ENCODE measurements around the gene KCNG4. TPM values are rescaled to one million over a fixed set of nuclear protein-coding genes. Genes with fewer than 3 reads are reported as not detected.

KCNG4 gene
- total RNA-seq, 1 experiment from 2014 or later: not detected

DNA sequence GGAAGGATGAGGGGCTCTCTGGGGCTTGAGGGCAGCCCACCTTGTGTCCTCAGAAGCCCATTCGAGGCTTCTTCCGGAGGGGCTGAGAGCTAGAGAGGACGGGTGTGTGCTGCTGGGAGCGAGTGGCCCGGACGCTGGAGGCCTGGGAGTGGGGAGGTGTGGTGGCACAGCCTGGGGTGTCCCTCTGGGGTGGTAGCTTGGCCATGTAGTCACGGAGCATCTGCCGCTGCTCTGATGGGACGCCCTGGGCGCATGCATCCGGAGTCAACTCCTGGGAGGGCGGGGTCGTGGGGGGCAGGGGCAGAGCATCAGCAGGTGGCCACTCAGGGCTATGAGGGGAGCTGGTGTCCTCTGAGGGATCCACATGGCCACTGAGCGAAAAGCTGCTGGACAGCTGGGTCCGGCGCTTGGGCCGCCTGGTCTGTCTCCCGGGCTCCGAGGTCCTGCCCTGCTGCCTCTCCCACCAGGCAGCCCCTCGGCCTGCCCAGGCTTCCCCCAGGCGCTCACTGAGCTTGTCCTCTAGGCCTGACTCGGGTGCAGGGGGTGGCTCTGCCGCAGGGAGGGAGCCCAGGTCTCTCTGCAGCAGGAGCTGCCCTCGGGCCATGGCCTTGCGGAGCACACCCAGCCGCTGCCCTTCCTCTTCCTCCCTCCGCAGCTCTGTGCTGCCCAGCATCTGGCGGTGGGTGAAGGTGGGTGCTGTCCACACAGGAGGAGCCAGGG is 60.8 kb downstream of the KCNG4 start:
- Histone ChIP-seq H4K8ac (replicated peaks; ENCODE audit: insufficient read length, low read depth, low read length) (no peak overlapping the region), H2BK15ac (ENCODE audit: low read depth, low read length) (no peak overlapping the region), H4K5ac (ENCODE audit: insufficient read length, low read depth, low read length) (no peak overlapping the region), H2BK20ac (ENCODE audit: low read depth, low read length, poor library complexity, severe bottlenecking) (no peak overlapping the region), H3K23me2 (ENCODE audit: insufficient read length, low read depth, low read length, poor library complexity, severe bottlenecking) (no peaks in the 10 kb centered on the region), H3K14ac (ENCODE audit: insufficient read depth, low read length) (no peak overlapping the region), H3K27me3 (ENCODE audit: insufficient read depth, low read length) (no peaks in the 10 kb centered on the region), H2BK12ac (ENCODE audit: insufficient read length, low read depth, low read length) (no peak overlapping the region), H3K79me2 (ENCODE audit: insufficient read depth, low read length) (no peaks in the 10 kb centered on the region), H2AFZ (ENCODE audit: low read length) (no peak overlapping the region), H3K4me1 (ENCODE audit: insufficient read depth, low read length) (no peaks in the 10 kb centered on the region), H2AK5ac (ENCODE audit: insufficient read length, low read length) (no peak overlapping the region), H2BK120ac (ENCODE audit: low read depth, low read length, poor library complexity, severe bottlenecking) (no peak overlapping the region), H4K91ac (ENCODE audit: insufficient read length, low read depth, low read length) (no peak overlapping the region), H3K9me3 (ENCODE audit: control insufficient read depth, low read depth, low read length) (no peaks in the 10 kb centered on the region), H3K18ac (ENCODE audit: insufficient read length, low read depth, low read length) (no peak overlapping the region), H3K4ac (ENCODE audit: low read depth, low read length) (no peak overlapping the region), H3K27ac (ENCODE audit: insufficient read length, low read depth, low read length) (no peak overlapping the region), H3K23ac (ENCODE audit: insufficient read length, low read depth, low read length) (no peak overlapping the region), H4K20me1 (ENCODE audit: control insufficient read depth, insufficient read depth, insufficient read length) (no peaks in the 10 kb centered on the region), H3K79me1 (ENCODE audit: insufficient read depth, low read depth, low read length, poor library complexity, severe bottlenecking) (peaks cover under 1% of the 10 kb centered on the region), H3K9ac (ENCODE audit: extremely low read depth, insufficient read length, low read length) (no peak overlapping the region), H3T11ph (ENCODE audit: low read length) (no peak overlapping the region), H3K56ac (ENCODE audit: insufficient read length, low read depth, low read length) (no peak overlapping the region), H2BK5ac (ENCODE audit: insufficient read length, low read length) (no peak overlapping the region), H3K4me2 (ENCODE audit: insufficient read depth, insufficient read length, low read length) (no peak overlapping the region)
- Mint-ChIP-seq H3K36me3 (ENCODE audit: insufficient read depth in 1 of 3, low read depth in 3 of 3) (peaks cover 10 to 52% (median 46%) of the 10 kb centered on the region in 3 experiments; a peak in 6 of 7 replicates), H3K4me3 (no peak overlapping the region), H3K4me1 (peaks cover 4 to 5% of the 10 kb centered on the region in 2 experiments), H3K27ac (no peak overlapping the region; a peak in 2 of 7 replicates), H3K9me3 (no peaks in the 10 kb centered on the region), H3K27me3 (ENCODE audit: low read depth) (peaks cover 3% of the 10 kb centered on the region; the same call in 1 of the 2 replicates)
- WGBS (ENCODE audit: extremely low coverage, insufficient read length, low lambda C conversion rate): no CpG with 5 or more reads among the region's 28 CpGs
- TF ChIP-seq, protein P1, sequence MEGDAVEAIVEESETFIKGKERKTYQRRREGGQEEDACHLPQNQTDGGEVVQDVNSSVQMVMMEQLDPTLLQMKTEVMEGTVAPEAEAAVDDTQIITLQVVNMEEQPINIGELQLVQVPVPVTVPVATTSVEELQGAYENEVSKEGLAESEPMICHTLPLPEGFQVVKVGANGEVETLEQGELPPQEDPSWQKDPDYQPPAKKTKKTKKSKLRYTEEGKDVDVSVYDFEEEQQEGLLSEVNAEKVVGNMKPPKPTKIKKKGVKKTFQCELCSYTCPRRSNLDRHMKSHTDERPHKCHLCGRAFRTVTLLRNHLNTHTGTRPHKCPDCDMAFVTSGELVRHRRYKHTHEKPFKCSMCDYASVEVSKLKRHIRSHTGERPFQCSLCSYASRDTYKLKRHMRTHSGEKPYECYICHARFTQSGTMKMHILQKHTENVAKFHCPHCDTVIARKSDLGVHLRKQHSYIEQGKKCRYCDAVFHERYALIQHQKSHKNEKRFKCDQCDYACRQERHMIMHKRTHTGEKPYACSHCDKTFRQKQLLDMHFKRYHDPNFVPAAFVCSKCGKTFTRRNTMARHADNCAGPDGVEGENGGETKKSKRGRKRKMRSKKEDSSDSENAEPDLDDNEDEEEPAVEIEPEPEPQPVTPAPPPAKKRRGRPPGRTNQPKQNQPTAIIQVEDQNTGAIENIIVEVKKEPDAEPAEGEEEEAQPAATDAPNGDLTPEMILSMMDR (conservative IDR thresholded peaks at IDR 0.05): no peak
- DNase-seq: no peak
